ENCODE data around the gene HIF1AN. TPM values are rescaled to one million over a fixed set of nuclear protein-coding genes. Genes with fewer than 3 reads are reported as not detected.

The HIF1AN gene
- total RNA-seq, 1 experiment from 2014 or later, result 58.7 TPM

DNA sequence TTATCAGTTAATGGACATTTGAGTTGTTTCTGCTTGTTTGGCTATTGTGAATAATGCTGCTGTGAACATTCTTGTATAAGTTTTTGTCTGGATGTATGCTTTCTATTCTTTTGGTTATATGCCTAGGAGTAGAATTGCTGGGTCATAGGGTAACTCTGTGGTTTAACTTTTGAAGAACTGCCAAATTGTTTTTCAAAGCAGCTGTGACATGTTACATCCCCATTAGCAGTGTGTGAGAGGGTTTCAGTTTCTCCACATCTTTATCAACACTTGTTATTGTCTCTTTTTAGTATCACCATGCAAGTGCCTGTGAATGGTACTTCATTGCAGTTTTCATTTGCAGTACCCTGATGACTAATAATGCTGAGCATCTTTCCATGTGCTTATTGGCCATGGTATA lies 4.0 kb upstream of the HIF1AN start:
- H3K23me2 ChIP-seq (ENCODE audit: insufficient read length, low read depth, low read length, poor library complexity, severe bottlenecking), result peaks cover 13% of the 10 kb centered on the region
- no peak overlapping the region for H3K23ac ChIP-seq (ENCODE audit: insufficient read length, low read depth, low read length)
- H3K27ac ChIP-seq (ENCODE audit: insufficient read length, low read depth, low read length), result no peak overlapping the region
- no peak overlapping the region for H4K8ac ChIP-seq (replicated peaks; ENCODE audit: insufficient read length, low read depth, low read length)
- H3K79me1 ChIP-seq (ENCODE audit: insufficient read depth, low read depth, low read length, poor library complexity, severe bottlenecking), result peaks cover 11% of the 10 kb centered on the region
- no peak overlapping the region for H3K18ac ChIP-seq (ENCODE audit: insufficient read length, low read depth, low read length)
- H2AK5ac ChIP-seq (ENCODE audit: insufficient read length, low read length), result no peak overlapping the region
- no peak overlapping the region for H2BK15ac ChIP-seq (ENCODE audit: low read depth, low read length)
- H3K36me3 Mint-ChIP-seq (ENCODE audit: insufficient read depth in 1 of 3, low read depth in 3 of 3), result peaks cover 4 to 9% (median 6%) of the 10 kb centered on the region in 3 experiments
- peaks cover 15 to 17% of the 10 kb centered on the region in 2 experiments for H3K4me1 Mint-ChIP-seq
- no peak overlapping the region for H2BK5ac ChIP-seq (ENCODE audit: insufficient read length, low read length)
- H2AFZ ChIP-seq (ENCODE audit: low read length), result no peak overlapping the region
- H2BK20ac ChIP-seq (ENCODE audit: low read depth, low read length, poor library complexity, severe bottlenecking), result no peak overlapping the region
- no peak overlapping the region for H3K27ac Mint-ChIP-seq
- H3K9ac ChIP-seq (ENCODE audit: extremely low read depth, insufficient read length, low read length), result no peak overlapping the region
- H3K4me3 Mint-ChIP-seq, result no peak overlapping the region
- no peak overlapping the region for H3K4me2 ChIP-seq (ENCODE audit: insufficient read depth, insufficient read length, low read length)
- H3T11ph ChIP-seq (ENCODE audit: low read length), result no peak overlapping the region
- peaks cover 3% of the 10 kb centered on the region for H3K4me1 ChIP-seq (ENCODE audit: insufficient read depth, low read length)
- no peaks in the 10 kb centered on the region for H3K27me3 Mint-ChIP-seq (ENCODE audit: low read depth)
- no peak overlapping the region for H2BK120ac ChIP-seq (ENCODE audit: low read depth, low read length, poor library complexity, severe bottlenecking)
- H4K91ac ChIP-seq (ENCODE audit: insufficient read length, low read depth, low read length), result no peak overlapping the region
- DNase-seq, result no peak
- H3K14ac ChIP-seq (ENCODE audit: insufficient read depth, low read length), result no peak overlapping the region
- H3K9me3 Mint-ChIP-seq, result no peaks in the 10 kb centered on the region
- H3K27me3 ChIP-seq (ENCODE audit: insufficient read depth, low read length), result no peaks in the 10 kb centered on the region
- H4K20me1 ChIP-seq (ENCODE audit: control insufficient read depth, insufficient read depth, insufficient read length), result no peaks in the 10 kb centered on the region
- no peak overlapping the region for H3K56ac ChIP-seq (ENCODE audit: insufficient read length, low read depth, low read length)
- no peaks in the 10 kb centered on the region for H3K9me3 ChIP-seq (ENCODE audit: control insufficient read depth, low read depth, low read length)
- TF ChIP-seq, protein P1, sequence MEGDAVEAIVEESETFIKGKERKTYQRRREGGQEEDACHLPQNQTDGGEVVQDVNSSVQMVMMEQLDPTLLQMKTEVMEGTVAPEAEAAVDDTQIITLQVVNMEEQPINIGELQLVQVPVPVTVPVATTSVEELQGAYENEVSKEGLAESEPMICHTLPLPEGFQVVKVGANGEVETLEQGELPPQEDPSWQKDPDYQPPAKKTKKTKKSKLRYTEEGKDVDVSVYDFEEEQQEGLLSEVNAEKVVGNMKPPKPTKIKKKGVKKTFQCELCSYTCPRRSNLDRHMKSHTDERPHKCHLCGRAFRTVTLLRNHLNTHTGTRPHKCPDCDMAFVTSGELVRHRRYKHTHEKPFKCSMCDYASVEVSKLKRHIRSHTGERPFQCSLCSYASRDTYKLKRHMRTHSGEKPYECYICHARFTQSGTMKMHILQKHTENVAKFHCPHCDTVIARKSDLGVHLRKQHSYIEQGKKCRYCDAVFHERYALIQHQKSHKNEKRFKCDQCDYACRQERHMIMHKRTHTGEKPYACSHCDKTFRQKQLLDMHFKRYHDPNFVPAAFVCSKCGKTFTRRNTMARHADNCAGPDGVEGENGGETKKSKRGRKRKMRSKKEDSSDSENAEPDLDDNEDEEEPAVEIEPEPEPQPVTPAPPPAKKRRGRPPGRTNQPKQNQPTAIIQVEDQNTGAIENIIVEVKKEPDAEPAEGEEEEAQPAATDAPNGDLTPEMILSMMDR (conservative IDR thresholded peaks at IDR 0.05), result no peak
- no peak overlapping the region for H4K5ac ChIP-seq (ENCODE audit: insufficient read length, low read depth, low read length)
- no peak overlapping the region for H3K4ac ChIP-seq (ENCODE audit: low read depth, low read length)
- H2BK12ac ChIP-seq (ENCODE audit: insufficient read length, low read depth, low read length), result no peak overlapping the region
- peaks cover 7% of the 10 kb centered on the region; the same call in 1 of the 2 replicates for H3K79me2 ChIP-seq (ENCODE audit: insufficient read depth, low read length)

All from H9 (cell line).